Stimulated activated CD4-positive, alpha-beta T cell treated with anti-CD3 and anti-CD28 coated beads, Interleukin-15, amount 100 ng/mL, for 24 hours (primary cell): Measurements from ENCODE around the gene DONSON.

ENCODE experiments used
- DNase-seq: peaks from one replicate; pipeline ENCODE4 v3.0.0-alpha.2; 2020

Gene DONSON

DNA sequence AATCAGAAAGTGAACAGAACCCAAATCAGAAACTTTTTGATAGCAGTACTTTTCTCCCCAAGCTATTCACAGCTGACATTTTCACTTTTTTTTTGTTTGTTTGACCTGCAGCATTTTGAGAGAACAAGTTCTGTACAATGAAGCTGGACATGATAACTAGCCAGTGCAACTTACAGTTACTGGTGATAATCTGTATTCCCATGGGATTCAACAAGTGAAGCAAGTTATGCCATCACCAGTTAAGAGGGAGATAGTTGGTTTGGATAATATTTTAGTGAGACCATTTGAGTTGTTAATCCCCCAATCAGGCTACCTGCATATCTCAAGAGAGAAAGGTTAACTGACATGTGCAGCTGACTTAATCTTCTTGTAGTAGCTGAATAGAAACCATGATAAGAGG is 27.5 kb downstream of the DONSON start:
- no peak for DNase-seq

DNA sequence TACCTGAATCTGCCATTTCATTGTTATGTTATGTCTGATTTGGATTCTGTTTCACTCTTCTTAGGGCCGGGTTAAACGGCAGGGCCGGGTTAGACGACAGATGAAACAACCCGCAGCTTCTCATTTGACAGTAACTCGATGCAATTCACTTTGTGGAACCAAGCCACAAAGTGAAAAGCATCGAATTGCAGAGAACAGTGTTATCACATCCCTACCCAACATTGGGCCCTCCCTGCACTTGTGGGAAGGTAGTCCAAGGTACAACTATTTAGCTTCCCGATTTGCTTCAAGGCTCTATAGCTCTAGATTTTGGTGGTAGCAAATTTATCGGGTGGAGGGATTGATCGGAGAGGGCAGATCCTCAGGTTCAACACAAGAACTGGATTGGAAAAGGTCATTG is 28.7 kb downstream of the DONSON start:
- no peak for DNase-seq

DNA sequence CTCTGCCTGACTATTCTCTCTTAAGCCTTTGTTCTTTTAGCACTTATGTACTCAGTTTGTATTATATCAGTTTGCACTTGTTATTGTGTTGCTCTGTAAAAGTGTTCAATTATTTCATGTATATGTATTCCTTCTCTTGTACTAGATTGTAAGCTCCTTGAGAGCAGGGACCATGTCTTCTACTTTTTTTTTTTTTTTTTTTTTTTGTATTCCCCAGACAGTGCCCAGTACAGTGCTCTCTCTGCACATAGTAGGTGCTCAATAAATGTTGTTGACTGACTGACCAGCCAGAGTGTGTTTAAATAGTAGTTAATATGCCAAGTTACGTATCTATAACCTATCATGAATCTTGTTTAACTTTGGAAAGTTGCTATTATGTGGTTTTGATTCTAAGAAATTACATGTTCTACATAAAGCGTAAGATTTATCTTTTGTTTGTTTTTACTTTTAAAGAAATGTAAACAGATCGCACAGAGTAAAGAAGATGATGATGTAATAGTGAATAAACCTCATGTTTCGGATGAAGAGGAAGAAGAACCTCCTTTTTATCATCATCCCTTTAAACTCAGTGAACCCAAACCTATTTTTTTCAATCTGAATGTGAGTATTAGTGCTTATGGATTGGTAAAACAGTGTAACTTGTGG is 29.6 kb downstream of the DONSON start:
- no peak for DNase-seq

DNA sequence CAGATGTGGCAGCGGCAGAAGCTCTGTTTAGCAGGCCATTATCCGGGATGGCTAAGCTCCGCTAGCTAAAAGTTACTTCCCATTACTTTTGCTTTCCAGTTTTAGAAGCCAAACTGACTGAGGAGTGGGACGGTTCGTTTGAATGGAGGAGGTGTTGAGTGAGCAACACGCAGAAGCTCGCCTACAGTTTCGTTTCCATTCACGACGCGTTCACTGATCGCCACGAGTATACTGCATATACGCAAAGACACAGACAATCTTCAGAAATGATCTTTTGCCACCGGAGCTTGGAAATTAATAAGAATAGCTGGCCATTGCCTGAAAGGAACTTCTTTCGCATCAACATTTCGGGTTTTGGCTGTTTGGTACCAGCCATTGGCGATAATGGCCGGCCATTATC is 31.0 kb downstream of the DONSON start:
- no peak for DNase-seq

DNA sequence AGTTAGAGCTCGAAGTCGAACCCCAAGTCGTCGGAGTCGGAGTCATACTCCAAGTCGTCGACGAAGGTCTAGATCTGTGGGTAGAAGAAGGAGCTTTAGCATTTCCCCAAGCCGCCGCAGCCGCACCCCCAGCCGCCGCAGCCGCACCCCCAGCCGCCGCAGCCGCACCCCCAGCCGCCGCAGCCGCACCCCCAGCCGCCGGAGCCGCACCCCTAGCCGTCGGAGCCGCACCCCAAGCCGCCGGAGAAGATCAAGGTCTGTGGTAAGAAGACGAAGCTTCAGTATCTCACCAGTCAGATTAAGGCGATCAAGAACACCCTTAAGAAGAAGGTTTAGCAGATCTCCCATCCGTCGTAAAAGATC is 33.5 kb downstream of the DONSON start:
- no peak for DNase-seq

DNA sequence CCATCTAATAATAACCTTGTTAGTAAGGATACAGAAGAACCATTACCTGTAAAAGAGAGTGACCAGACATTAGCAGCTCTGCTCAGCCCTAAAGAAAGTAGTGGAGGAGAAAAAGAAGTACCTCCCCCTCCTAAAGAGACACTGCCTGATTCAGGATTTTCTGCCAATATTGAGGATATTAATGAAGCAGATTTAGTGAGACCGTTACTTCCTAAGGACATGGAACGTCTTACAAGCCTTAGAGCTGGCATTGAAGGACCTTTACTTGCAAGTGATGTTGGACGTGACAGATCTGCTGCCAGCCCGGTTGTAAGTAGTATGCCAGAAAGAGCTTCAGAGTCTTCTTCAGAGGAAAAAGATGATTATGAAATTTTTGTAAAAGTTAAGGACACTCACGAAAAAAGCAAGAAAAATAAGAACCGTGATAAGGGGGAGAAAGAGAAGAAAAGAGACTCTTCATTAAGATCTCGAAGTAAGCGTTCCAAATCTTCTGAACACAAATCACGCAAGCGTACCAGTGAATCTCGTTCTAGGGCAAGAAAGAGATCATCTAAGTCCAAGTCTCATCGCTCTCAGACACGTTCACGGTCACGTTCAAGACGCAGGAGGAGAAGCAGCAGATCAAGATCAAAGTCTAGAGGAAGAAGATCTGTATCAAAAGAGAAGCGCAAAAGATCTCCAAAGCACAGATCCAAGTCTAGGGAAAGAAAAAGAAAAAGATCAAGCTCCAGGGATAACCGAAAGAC is 34.1 kb downstream of the DONSON start:
- no peak for DNase-seq

DNA sequence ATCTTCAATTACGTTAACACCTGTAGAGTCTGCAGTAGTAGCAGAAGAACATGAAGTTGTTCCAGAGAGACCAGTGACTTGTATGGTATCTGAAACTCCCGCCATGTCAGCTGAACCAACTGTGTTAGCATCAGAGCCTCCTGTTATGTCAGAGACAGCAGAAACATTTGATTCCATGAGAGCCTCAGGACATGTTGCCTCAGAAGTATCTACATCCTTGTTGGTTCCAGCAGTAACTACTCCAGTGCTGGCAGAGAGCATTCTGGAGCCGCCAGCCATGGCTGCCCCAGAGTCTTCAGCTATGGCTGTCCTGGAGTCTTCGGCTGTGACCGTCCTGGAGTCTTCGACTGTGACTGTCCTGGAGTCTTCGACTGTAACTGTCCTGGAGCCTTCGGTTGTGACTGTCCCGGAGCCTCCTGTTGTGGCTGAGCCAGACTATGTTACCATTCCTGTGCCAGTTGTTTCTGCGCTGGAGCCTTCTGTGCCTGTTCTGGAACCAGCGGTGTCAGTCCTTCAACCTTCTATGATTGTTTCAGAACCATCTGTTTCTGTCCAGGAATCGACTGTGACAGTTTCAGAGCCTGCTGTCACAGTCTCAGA is 35.4 kb downstream of the DONSON start:
- DNase-seq, result no peak

GRCh38 chr21:33552093-33552998 is 36.1 kb downstream of the DONSON start:
- DNase-seq, result no peak

DNA sequence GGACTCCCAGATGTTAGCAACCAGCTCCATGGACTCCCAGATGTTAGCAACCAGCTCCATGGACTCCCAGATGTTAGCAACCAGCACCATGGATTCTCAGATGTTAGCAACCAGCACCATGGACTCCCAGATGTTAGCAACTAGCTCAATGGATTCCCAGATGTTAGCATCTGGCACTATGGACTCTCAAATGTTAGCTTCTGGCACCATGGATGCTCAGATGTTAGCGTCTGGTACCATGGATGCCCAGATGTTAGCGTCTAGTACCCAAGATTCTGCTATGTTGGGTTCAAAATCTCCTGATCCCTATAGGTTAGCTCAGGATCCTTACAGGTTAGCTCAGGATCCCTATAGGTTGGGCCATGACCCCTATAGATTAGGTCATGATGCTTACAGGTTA is 36.8 kb downstream of the DONSON start:
- DNase-seq, result no peak

GRCh38 chr21:33550772-33551660 is 37.5 kb downstream of the DONSON start:
- no peak for DNase-seq

- DNase-seq, result no peak
Measured at GRCh38 chr21:33549848-33550771, 38.4 kb downstream of the DONSON start.

DNA sequence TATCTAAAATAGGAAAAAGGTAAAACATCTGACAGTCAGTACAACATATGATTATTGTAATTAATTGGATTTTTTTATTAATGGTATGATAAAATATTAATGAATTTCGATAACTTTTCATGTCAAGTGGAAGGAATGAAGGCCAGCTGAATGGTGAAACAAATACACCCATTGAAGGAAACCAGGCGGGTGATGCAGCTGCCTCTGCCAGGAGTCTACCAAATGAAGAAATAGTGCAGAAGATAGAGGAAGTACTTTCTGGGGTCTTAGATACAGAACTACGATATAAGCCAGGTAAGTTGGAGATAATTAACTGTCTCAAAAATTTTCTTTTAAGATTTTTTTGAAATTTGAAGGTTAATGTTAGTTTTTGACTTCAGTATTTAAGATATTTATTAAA is 42.4 kb downstream of the DONSON start:
- DNase-seq, result no peak

DNA sequence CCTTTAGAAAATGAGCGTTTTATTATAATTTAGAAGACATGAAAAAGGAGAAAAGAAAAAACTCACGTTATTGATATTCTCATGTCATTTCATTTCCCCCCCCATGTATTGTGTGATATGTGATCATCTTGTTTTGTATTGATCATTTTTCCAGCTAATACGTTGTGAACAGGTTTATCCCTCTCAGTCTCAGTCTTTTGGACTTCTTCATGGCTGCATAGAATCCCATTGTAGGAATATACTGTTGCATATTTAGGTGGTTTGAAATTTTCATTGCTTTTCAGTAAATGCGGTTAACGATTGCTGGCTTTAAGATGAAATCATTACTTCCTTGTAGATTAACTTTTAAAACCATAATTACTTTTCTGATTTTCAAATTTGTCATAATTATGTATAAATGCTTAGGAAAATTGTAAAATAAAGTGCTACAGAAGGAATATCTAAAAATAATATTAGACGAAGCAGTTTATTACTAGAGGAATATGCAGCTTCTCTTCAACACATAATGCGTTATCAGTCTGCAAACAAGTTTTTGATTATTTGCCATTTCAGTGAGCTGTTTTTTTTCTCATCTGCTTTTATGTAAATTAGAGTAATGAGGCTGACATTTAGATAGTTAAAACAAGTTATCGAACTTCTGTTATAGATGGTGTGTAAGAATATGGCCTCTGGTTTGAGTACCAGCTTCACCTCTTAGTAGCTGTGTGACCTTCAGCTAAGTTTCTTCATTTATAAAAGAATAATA is 43.9 kb downstream of the DONSON start:
- no peak for DNase-seq

DNA sequence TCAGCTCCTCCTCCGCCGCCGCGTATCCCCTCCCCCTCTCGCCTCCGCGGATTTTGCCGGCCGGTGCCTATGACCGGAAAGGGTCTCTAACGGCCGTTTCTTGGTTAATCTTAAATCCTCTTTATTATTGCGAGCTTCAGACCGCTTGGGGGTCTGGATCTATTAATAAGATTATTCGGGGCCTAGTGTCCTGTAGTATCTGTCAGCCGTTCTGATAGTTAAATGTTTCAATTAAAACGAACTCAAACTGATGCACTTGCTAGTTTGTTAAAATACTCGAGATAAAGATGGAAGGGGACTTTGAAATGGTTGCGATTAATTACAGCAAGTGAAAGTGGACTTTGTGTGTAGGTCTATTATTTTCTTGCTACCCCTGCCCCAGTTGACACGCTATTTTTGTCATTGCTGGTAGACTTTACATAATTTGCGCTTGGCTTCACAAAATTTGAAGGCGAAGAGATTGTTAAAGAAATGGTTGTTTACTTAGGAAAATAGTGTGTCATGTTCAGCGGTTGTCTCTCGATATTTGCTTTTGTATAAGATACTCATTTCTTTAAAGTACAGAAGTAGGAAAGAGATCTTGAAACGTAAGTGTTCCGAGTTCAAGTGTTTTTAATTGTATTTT is 44.9 kb downstream of the DONSON start:
- DNase-seq, result peak; percentile 85

DNA sequence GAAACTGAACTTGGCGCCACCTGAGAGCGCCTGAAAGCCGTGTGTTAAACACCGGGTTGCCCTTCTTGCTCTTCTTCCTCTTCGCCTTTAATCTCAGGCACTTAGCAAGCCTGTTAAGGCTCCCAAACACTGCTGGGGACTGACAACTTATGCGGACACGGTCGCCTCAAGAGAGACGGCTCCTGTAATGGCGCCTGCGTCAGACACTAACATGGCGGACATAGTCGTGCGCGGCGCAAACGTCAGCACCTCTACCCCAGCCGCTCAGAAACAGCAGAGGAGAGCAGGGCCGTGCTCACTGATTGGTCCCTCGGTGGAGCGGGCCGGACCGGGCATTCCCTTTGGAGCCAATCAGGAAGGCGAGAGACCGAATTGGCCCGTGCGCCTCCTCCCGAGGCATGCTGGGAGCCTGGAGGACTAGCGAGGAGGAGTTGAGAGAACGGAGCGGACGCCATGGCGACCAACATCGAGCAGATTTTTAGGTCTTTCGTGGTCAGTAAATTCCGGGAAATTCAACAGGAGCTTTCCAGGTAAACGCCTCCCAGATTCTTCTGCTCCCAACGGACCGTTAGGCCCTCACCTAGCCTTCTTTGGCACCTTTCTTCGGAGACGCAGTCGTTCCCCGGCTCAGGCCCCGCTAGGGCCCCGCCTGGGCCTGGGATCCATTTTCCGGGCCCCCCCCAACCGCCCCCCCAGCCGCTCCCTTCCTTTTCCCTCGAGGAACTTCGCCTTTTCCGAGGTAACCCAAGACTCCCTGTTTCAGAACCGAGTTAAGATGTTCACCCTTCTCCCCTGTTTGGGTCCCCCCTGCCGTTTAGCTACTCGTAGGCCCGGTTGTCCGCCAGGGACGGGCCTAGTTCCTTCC is 45.6 kb downstream of the DONSON start, which contains the start of gene SON:
SON (plus strand) TSS at position 399 of the 865 bp plus-strand sequence; CDS start at position 454, 55 bp downstream.
- peak; percentile 98 for DNase-seq

DNA sequence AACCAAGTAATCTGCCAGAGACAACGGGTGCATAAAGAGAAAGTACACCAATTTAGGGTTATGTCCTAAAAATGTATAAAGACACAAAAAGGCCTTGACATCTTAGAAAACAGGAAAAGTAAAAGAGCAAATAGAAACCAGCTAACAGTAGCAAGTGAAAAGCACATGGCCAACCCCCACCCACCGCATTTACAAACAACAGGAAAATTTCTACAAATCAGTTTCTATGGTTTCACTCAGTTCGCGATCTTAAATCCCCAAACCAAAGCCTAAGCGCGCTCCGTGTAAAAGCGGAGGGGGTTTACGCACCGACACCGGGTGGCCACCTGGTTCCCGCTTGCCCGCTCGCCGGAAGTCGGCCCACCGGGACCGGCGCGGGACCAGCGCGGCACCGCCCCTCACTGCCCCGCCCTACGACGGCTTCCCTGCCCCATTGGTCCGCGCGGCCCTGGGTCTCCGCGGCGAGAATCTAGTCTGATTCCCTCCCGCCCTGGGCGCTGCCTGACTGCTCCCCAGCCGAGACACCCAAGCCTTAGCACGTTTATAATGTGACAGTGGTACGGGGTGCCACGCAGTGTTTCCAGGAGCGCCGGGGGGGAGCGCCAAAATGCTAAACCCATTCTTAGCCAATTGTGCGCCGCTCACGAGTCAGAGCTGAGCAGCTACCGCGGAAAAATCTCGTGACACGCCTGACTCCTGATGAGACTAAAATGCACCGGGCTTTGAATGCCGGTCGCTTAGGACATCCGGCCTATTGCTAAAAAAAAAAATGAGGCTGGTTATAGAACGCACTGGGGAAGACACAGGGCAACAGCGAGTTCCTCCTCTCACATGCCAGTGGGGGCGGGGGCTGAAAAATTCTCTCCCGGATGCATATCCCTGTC is 46.5 kb downstream of the DONSON start, which contains the start of gene GART:
GART (minus strand) TSS at position 362 of the 884 bp plus-strand sequence. CDS start 2,802 bp downstream, outside the sequence.
- peak; percentile 91 for DNase-seq

GRCh38 chr21:33541105-33541711 is 47.3 kb downstream of the DONSON start:
- peak; percentile 33 for DNase-seq
